CD4-positive, alpha-beta T cell (primary cell): Measurements from ENCODE around the gene GKN2. TPM values are rescaled to one million over a fixed set of nuclear protein-coding genes. Genes with fewer than 3 reads are reported as not detected.

Experiments used
- ATAC-seq: fragments of 200-7000 bp; cut with Tn5 transposase; one replicate; pipeline ENCODE4 v1.10.0; 2022; ENCODE audit warnings: mild to moderate bottlenecking; ENCODE audit not compliant: poor library complexity
- CTCF ChIA-PET: fragments of 350-600 bp; sonication (Branson Sonifier 250); formaldehyde crosslinking; loops from one replicate; lab custom pipeline; 2021; ENCODE audit warnings: antibody characterized with exemption, inconsistent platforms; lab: Charles Lee
- POLR2A ChIA-PET: fragments of 350-600 bp; sonication (Branson Sonifier 250); formaldehyde crosslinking; loops from one replicate; lab custom pipeline; 2021; ENCODE audit warnings: antibody characterized with exemption, inconsistent platforms; lab: Charles Lee
- DNase-seq, 14 experiments: peaks; one replicate each; pipeline ENCODE4 v3.0.0-alpha.2; 2013 to 2020; ENCODE audit warnings: mixed read lengths in 2 of 14
- H3K27ac ChIP-seq, 2 donors: one replicate each; pipeline versions ENCODE4 v1.5.1 to v1.7.0; 2013; ENCODE audit warnings: low read length in 2 of 2, low read depth in 1 of 2, mild to moderate bottlenecking in 1 of 2
- H3K27me3 ChIP-seq, 2 experiments: 1 replicate in 1 of 2; 2 replicates in 1 of 2; pipeline versions ENCODE4 v1.6.1 to v1.7.0; 2013; ENCODE audit warnings: low read length in 2 of 2, control low read depth in 1 of 2, mild to moderate bottlenecking in 1 of 2, moderate library complexity in 1 of 2; ENCODE audit not compliant: insufficient read depth in 2 of 2, control insufficient read depth in 1 of 2
- H3K36me3 ChIP-seq: one replicate; pipeline ENCODE4 v1.6.1; 2013; ENCODE audit warnings: low read length, control low read depth; ENCODE audit not compliant: insufficient read depth
- H3K4me1 ChIP-seq: one replicate; pipeline ENCODE4 v1.6.1; 2013; ENCODE audit warnings: low read length, control low read depth; ENCODE audit not compliant: insufficient read depth
- H3K4me3 ChIP-seq: one replicate; pipeline ENCODE4 v1.5.1; 2013; ENCODE audit warnings: mild to moderate bottlenecking, low read length, moderate library complexity
- H3K9me3 ChIP-seq, 2 experiments: 1 replicate in 1 of 2; 2 replicates in 1 of 2; pipeline versions ENCODE4 v1.6.1 to v1.7.0; 2013; ENCODE audit warnings: low read length in 2 of 2, mild to moderate bottlenecking in 2 of 2, control low read depth in 1 of 2, moderate library complexity in 1 of 2; ENCODE audit not compliant: control insufficient read depth in 1 of 2, insufficient read depth in 1 of 2
- H3K27ac Mint-ChIP-seq: one replicate; pipeline ENCODE4 v1.8.0; 2020; ENCODE audit warnings: mixed read lengths
- H3K27me3 Mint-ChIP-seq: one replicate; pipeline ENCODE4 v1.8.0; 2021; ENCODE audit warnings: mixed read lengths
- H3K36me3 Mint-ChIP-seq: one replicate; pipeline ENCODE4 v1.8.0; 2021; ENCODE audit warnings: low read depth, mixed read lengths
- H3K4me1 Mint-ChIP-seq: one replicate; pipeline ENCODE4 v1.8.0; 2021; ENCODE audit warnings: low read depth, mixed read lengths
- H3K4me3 Mint-ChIP-seq: one replicate; pipeline ENCODE4 v1.8.0; 2020; ENCODE audit warnings: mild to moderate bottlenecking, mixed read lengths
- H3K9me3 Mint-ChIP-seq: one replicate; pipeline ENCODE4 v1.8.0; 2020; ENCODE audit warnings: mixed read lengths
- CTCF ChIP-seq: fragments of 200-600 bp; IDR thresholded peaks from one replicate; pipeline ENCODE4 v1.8.0; 2022; ENCODE audit warnings: antibody characterized with exemption, mild to moderate bottlenecking
- intact Hi-C, 2 experiments: fragments of 100-400 bp; cut with DNase I in 1 of 2; cut with micrococcal nuclease in 1 of 2; formaldehyde crosslinking; loops; one replicate each; pipeline versions ENCODE4 v1.15.1 to v1.9.0; 2023 to 2025; cut with DNase I, micrococcal nuclease
- total RNA-seq, 174 experiments: library from RNA in 2 of 174; stranded (reverse) in 2 of 174; gene quantifications; one replicate each; pipeline ENCODE4 v1.2.3 and lab custom pipeline; 2021 to 2026

GKN2 gene
- total RNA-seq, 2 experiments from 2014 or later = not detected

GRCh38 chr2:68938938-68939337 is 13.8 kb downstream of the GKN2 start:
- CTCF ChIA-PET = no interaction called here
- H3K4me1 Mint-ChIP-seq = peaks cover 4% of the 10 kb centered on the region
- H3K27me3 Mint-ChIP-seq = peaks cover 32% of the 10 kb centered on the region
- intact Hi-C loops = no loop called here
- Histone ChIP-seq H3K4me1 (peaks cover 6% of the 10 kb centered on the region), H3K9me3 (peaks cover 0 to 1% of the 10 kb centered on the region in 2 experiments), H3K27ac (no peak overlapping the region), H3K27me3 (peaks cover 0 to 4% of the 10 kb centered on the region in 2 experiments), H3K4me3 (no peak overlapping the region), H3K36me3 (no peaks in the 10 kb centered on the region)
- ATAC-seq (no peak), DNase-seq (no peak)
- no peaks in the 10 kb centered on the region for H3K36me3 Mint-ChIP-seq
- no peak for TF ChIP-seq CTCF
- no peak overlapping the region for H3K4me3 Mint-ChIP-seq
- peaks cover 4% of the 10 kb centered on the region for H3K9me3 Mint-ChIP-seq
- POLR2A ChIA-PET = no interaction called here
- H3K27ac Mint-ChIP-seq = no peak overlapping the region

- TF ChIP-seq CTCF = no peak
- Histone ChIP-seq H3K27me3 (peaks cover 0 to 4% of the 10 kb centered on the region in 2 experiments), H3K9me3 (no peaks in the 10 kb centered on the region), H3K4me1 (no peaks in the 10 kb centered on the region), H3K4me3 (no peak overlapping the region), H3K36me3 (no peaks in the 10 kb centered on the region), H3K27ac (no peak overlapping the region)
- DNase-seq (no peak), ATAC-seq (no peak)
- H3K4me3 Mint-ChIP-seq = no peak overlapping the region
- H3K27me3 Mint-ChIP-seq = peaks cover 22% of the 10 kb centered on the region
- POLR2A ChIA-PET = no interaction called here
- intact Hi-C loops = no loop called here
- no peak overlapping the region for H3K27ac Mint-ChIP-seq
- H3K4me1 Mint-ChIP-seq = no peaks in the 10 kb centered on the region
- peaks cover 4% of the 10 kb centered on the region for H3K9me3 Mint-ChIP-seq
- CTCF ChIA-PET = interaction anchor here (1.0 kb wide), 1 partner anchor 12 kb away, joined by 3 read pairs; no protein-coding TSS in a partner anchor
- no peaks in the 10 kb centered on the region for H3K36me3 Mint-ChIP-seq
Observed at GRCh38 chr2:68937346-68938055, 15.2 kb downstream of the GKN2 start.

- no peaks in the 10 kb centered on the region for H3K9me3 ChIP-seq
- no peak for DNase-seq
- H3K9me3 Mint-ChIP-seq = peaks cover 4% of the 10 kb centered on the region
- H3K36me3 Mint-ChIP-seq = no peaks in the 10 kb centered on the region
- H3K4me3 Mint-ChIP-seq = no peak overlapping the region
- no peak overlapping the region for H3K4me3 ChIP-seq
- ChIA-PET CTCF (interaction anchor here (1.0 kb wide), 1 partner anchor 11 kb away, joined by 3 read pairs; no protein-coding TSS in a partner anchor), POLR2A (no interaction called here)
- H3K27me3 Mint-ChIP-seq = peaks cover 16% of the 10 kb centered on the region
- TF ChIP-seq CTCF = no peak
- peaks cover 0 to 4% of the 10 kb centered on the region in 2 experiments for H3K27me3 ChIP-seq
- no peak for ATAC-seq
- no peaks in the 10 kb centered on the region for H3K4me1 ChIP-seq
- no peak overlapping the region for H3K27ac ChIP-seq
- H3K36me3 ChIP-seq = no peaks in the 10 kb centered on the region
- no peak overlapping the region for H3K27ac Mint-ChIP-seq
- H3K4me1 Mint-ChIP-seq = no peaks in the 10 kb centered on the region
- intact Hi-C loops = no loop called here
Observed at GRCh38 chr2:68936889-68937288, 15.8 kb downstream of the GKN2 start.
